ENCODE measurements around the gene PAXX. TPM values are rescaled to one million over a fixed set of nuclear protein-coding genes. Genes with fewer than 3 reads are reported as not detected.
A peak's percentile ranks its signal among the peaks of the same experiment; 100 is the strongest.

PAXX gene
- total RNA-seq, 4 donors from 2014 or later: 65.7 to 142 (median 68.9) TPM

DNA sequence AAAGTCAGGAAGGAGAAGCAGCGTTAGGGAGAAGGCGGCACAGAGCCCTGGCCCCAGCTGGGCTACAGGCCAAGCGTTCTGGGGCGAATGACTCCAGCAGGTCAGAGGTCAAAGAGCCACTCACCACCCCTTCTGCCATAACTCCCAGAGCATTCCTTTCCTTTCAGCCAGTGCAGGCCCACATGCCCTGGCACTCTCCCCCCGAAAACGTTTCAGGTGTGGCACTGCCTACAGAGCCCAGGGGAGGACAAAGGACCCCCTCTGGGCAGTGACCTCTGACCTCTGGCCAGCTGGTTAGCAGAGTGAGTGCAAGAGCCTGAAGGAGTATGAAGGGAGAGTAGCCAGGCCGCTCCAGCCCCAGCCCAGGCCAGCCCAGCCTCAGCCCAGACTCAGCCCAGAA is 30.9 kb downstream of the PAXX start:
- H3K4me3 ChIP-seq: peak overlapping the region in 1 of 4 donors; percentile 18
- H3K4me1 ChIP-seq: peaks cover 0 to 60% (median 46%) of the 10 kb centered on the region in 4 donors
- whole genome bisulfite sequencing, 2 donors: 34 to 59% methylated on average over 4 to 6 of the region's 7 CpGs
- H3K27ac ChIP-seq: peak overlapping the region; percentile 43 to 97 (median 87)
- H3K9me3 ChIP-seq: no peaks in the 10 kb centered on the region
- no peaks in the 10 kb centered on the region for H3K27me3 ChIP-seq
- peaks cover 0 to 44% (median 0%) of the 10 kb centered on the region in 3 donors for H3K36me3 ChIP-seq
- DNase-seq (ENCODE audit: low spot score in 2 of 2): no peak
- TF ChIP-seq EP300 (IDR thresholded peaks at IDR 0.05) (peak in 1 of 2 donors; percentile 69), POLR2A (IDR thresholded peaks at IDR 0.05) (no peak)

- Histone ChIP-seq H3K4me1 (peaks cover 0 to 63% (median 48%) of the 10 kb centered on the region in 4 donors), H3K27me3 (no peaks in the 10 kb centered on the region), H3K36me3 (peaks cover 0 to 40% (median 0%) of the 10 kb centered on the region in 3 donors), H3K9me3 (no peaks in the 10 kb centered on the region), H3K4me3 (peak overlapping the region in 1 of 4 donors; percentile 18), H3K27ac (peak overlapping the region; percentile 43 to 97 (median 87))
- no peak for TF ChIP-seq POLR2A (IDR thresholded peaks at IDR 0.05)
- no peak for TF ChIP-seq EP300 (IDR thresholded peaks at IDR 0.05)
- no peak for TF ChIP-seq CTCF (IDR thresholded peaks at IDR 0.05)
- DNase-seq (ENCODE audit: low spot score in 2 of 2): no peak
- 46 to 60% methylated on average over 11 to 15 of the region's 15 CpGs for WGBS, 2 donors
Measured at GRCh38 chr9:137023583-137023991, 31.4 kb downstream of the PAXX start.

DNA sequence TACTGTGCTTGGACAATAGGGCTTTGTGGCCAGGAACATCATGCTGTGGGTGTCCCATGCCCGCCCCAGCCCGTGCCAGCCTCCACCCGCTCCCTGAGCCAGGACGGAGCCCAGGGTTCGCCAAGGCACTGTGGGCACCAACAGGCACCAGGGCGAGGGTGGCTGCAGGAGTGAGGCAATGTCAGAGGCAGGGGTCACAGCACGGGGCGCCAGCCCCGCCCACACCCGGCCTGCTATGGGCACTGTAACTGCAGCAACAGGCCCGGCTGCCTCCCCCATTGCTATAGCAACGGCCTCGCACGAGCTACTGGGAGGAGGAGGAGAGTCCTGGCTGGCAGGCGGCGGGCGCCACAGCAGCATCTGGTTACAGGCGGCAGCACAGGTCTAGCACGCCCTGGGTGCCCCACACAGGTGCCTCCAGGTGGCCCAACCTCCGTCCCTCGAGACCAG is 33.3 kb downstream of the PAXX start:
- DNase-seq (ENCODE audit: low spot score in 2 of 2): peak; percentile 43 to 69
- H3K4me3 ChIP-seq: peak overlapping the region; percentile 43 to 63 (median 57)
- peaks cover 0 to 20% (median 0%) of the 10 kb centered on the region in 3 donors for H3K36me3 ChIP-seq
- H3K9me3 ChIP-seq: no peaks in the 10 kb centered on the region
- H3K4me1 ChIP-seq: peaks cover 0 to 76% (median 64%) of the 10 kb centered on the region in 4 donors
- WGBS, 2 donors: 40 to 69% methylated on average over 2 to 8 of the region's 21 CpGs
- H3K27ac ChIP-seq: peak overlapping the region; percentile 78 to 97 (median 87)
- H3K27me3 ChIP-seq: no peaks in the 10 kb centered on the region
- TF ChIP-seq CTCF (IDR thresholded peaks at IDR 0.05) (peak in 3 of 5 experiments; percentile 9 to 54 (median 42)), EP300 (IDR thresholded peaks at IDR 0.05) (peak; percentile 61 to 92), POLR2A (IDR thresholded peaks at IDR 0.05) (peak in 1 of 2 donors; percentile 40)

GRCh38 chr9:137026384-137026783 is 34.2 kb downstream of the PAXX start:
- Histone ChIP-seq H3K36me3 (peaks cover 0 to 12% (median 0%) of the 10 kb centered on the region in 3 donors), H3K9me3 (no peaks in the 10 kb centered on the region), H3K4me1 (peaks cover 0 to 80% (median 68%) of the 10 kb centered on the region in 4 donors), H3K4me3 (peak overlapping the region; percentile 43 to 63 (median 57)), H3K27ac (peak overlapping the region; percentile 78 to 97 (median 86)), H3K27me3 (no peaks in the 10 kb centered on the region)
- TF ChIP-seq POLR2A (IDR thresholded peaks at IDR 0.05) (no peak), CTCF (IDR thresholded peaks at IDR 0.05) (no peak), EP300 (IDR thresholded peaks at IDR 0.05) (no peak)
- DNase-seq (ENCODE audit: low spot score in 2 of 2): no peak
- WGBS, 2 donors: 53 to 61% methylated on average over 2 of the region's 2 CpGs

- Histone ChIP-seq H3K9me3 (no peaks in the 10 kb centered on the region), H3K27me3 (no peaks in the 10 kb centered on the region), H3K36me3 (peaks cover 0 to 8% (median 0%) of the 10 kb centered on the region in 3 donors), H3K4me3 (peak overlapping the region; percentile 43 to 63 (median 57)), H3K4me1 (peaks cover 0 to 84% (median 71%) of the 10 kb centered on the region in 4 donors), H3K27ac (peak overlapping the region; percentile 78 to 97 (median 86))
- TF ChIP-seq POLR2A (IDR thresholded peaks at IDR 0.05): no peak
- no peak for TF ChIP-seq EP300 (IDR thresholded peaks at IDR 0.05)
- TF ChIP-seq CTCF (IDR thresholded peaks at IDR 0.05): no peak
- WGBS, 2 donors: 56 to 61% methylated on average over 3 of the region's 4 CpGs
- DNase-seq (ENCODE audit: low spot score in 2 of 2): no peak
Measured at GRCh38 chr9:137026828-137027227, 34.6 kb downstream of the PAXX start.

Measured in tibial nerve (tissue), 4 donors.